HG03575 (cell line): Measurements from ENCODE around the gene MEIS2.

Source experiments
- ATAC-seq: cut with Tn5 transposase; IDR thresholded peaks from one replicate; pipeline ENCODE4 v1.9.1; 2021; ENCODE audit not compliant: unreplicated experiment, insufficient number of reproducible peaks, low FRiP score; ENCODE audit errors: extremely low read depth

MEIS2 gene

GRCh38 chr15:37084602-37085001 is 15.7 kb downstream of the MEIS2 start:
- no peak for ATAC-seq

DNA sequence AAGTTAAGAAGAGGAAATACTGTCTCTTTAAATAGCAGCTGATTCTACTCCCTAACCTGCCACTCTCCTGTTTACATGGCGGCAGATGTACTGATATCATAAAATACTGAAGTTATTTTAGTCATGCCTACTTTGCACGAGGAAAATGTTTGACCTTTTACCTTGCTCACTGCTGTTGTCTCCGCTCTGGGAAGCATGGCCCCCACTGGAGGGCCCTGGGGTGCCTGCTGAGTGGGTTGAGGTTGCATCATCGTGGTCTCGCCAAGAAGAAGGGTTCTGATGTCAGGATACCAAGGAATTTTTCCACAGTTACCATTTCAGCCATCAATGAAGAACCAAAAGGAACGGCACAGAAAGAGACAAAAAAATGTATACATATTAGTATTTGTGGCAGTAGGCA is 16.7 kb downstream of the MEIS2 start:
- no peak for ATAC-seq

- ATAC-seq: no peak
Measured at GRCh38 chr15:37081983-37082382, 18.4 kb downstream of the MEIS2 start.

DNA sequence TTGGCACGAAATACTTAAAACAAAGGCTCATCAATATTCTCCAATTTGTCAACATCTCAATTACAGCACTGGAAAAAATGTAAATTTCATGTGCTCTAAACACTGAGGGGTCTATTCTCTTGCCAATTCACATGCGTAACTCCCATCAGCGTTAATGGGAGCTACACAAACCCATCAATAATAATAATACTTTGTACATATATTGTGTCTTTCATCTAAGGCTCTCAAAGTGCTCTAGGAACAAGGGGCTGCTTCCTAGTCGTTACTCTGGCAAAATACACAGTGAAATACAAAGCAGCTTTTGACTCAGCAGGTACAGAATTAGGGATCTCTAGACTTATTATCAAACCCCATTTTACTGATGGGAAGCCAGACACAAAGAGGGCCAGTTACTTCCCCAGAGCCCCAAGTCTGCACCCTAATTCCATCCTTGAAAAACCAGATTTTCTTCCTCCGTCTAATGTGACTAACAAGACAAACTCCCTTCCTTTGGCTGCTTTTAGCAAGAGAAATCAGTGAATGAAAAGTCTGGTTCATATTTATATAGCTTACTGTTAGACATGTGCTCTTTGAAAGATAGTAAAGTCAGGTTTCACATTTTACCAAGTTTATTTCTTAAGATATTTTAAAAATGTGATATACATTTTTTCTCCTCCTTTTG is 20.0 kb downstream of the MEIS2 start:
- ATAC-seq: no peak

DNA sequence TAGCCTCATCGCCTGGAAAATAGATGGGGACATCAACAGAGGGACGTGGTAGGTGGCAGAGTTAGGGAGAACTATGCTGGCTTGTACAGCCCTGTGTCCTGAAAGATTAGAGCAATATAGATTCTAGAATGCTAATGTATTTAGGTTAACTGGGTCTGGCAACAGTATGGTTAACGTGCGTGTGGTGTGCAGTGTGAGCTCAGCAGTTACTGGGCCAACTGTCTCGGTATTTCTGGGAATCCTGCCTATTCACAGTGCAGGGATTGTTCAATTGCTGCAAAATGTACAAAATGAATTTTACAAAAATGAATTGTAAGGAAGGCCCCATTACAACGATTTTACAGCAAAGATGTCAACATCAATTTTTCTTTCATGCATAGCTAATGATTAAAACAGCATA is 20.6 kb downstream of the MEIS2 start:
- ATAC-seq: no peak

DNA sequence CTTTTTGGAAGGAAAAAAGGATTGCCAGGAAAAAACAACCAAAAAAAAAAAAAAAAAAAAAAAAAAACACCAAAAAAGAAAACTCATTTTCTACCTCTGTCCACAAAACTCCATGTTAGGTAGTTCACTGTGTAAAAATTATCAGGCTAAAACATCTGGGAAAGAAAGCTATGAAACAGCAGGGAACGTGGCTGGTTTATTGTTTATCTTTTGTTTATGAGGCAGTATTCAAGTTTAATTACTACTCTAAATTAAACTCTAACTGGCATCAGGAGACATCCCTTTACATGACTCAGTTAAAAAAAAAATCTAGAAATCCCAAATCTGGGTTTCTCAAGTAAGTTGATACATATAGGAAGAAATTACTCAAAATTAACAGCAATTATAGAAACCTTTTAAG is 21.8 kb downstream of the MEIS2 start:
- ATAC-seq: no peak

- no peak for ATAC-seq
Measured at GRCh38 chr15:37077623-37078351, 22.6 kb downstream of the MEIS2 start.

DNA sequence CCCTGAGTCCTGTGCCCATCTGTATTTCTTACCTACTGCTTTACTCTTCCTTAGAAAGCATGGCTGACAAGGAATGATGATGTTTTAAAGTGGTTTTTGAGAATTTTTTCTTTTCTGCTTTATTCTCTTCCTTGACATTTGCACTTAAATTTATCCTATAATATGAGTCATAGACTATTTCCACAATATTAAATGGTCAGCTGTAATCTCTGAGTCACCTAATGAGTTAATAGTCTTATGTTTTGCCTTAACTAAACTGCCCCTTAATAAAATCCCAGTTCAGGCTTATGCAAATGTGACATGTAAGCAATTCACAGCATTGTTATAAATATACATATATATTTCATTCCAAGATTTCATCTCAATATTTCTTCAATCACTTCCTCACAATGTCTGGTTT is 23.8 kb downstream of the MEIS2 start:
- ATAC-seq: no peak

- ATAC-seq: no peak
Measured at GRCh38 chr15:37075777-37076176, 24.6 kb downstream of the MEIS2 start.

- no peak for ATAC-seq
Measured at GRCh38 chr15:37072181-37072580, 28.2 kb downstream of the MEIS2 start.

- ATAC-seq: no peak
Measured at GRCh38 chr15:37071134-37071533, 29.2 kb downstream of the MEIS2 start.

- no peak for ATAC-seq
Measured at GRCh38 chr15:37070686-37071085, 29.7 kb downstream of the MEIS2 start.

DNA sequence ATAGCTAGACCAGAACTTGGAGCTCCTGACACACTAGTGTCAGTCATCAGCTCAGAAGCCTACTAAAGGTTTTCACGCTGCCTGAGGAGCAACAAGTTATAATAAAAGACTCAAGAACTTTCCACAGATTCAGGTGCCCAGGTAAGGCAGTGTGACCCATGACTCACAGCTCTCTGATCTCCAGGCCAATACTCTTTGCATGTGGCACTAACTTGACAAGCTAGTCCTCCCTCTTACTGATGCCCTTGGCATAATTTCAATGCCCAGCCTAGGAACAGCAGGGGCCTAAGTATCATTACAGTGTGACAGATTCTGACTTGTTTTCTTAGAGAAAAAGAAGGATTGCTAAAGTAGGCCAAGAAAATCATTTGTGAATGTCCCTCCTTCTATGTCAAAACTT is 38.4 kb downstream of the MEIS2 start:
- ATAC-seq: no peak

DNA sequence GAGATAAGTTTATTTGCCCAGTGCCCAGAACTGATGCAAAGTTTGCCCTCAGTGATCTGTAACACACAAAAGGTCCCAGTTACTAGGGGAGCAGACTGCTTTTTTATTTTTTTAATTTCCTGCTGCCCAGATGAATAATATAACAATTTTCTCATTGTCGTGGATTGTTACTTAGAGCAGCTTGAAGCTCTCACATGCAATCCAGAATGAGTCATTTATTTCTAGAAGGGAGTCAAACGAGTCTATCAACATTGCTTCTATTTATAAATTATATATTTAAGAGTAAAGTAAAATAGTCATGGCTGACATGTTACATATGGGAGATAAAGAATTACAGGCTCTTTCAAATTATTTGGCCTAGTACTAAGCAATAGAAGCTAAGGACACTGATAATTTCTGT is 41.3 kb downstream of the MEIS2 start:
- no peak for ATAC-seq

DNA sequence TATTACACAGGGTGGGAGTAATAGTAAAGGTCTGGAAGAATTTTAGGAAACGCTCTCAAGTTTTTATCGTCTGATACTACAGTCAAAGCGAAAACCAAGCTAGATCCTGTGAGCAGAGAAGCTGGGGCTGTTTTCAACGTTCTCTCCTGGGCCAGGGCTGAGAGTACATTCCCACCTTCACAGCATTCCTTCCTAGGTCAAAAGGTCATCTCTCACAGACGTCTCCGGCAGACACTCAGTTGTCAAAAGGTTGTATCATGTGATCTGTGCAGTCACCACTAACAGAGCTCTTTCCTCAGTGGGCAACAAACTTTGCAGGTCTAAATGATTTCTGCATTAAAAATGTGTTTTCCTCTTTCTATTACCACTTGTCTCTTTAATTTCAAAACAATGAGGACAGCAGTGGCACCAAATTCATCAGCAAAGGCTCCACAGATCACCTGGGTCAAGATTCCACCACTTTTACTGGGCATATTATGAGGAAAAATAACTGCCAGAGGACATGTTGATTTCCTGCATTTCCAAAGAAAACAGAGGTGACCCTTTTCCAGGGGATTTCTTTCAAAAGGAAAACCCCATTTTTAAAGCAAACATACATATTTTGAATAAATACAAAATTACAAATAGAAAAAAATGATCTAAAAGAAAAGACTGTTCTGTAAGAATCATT is 41.9 kb downstream of the MEIS2 start:
- no peak for ATAC-seq

DNA sequence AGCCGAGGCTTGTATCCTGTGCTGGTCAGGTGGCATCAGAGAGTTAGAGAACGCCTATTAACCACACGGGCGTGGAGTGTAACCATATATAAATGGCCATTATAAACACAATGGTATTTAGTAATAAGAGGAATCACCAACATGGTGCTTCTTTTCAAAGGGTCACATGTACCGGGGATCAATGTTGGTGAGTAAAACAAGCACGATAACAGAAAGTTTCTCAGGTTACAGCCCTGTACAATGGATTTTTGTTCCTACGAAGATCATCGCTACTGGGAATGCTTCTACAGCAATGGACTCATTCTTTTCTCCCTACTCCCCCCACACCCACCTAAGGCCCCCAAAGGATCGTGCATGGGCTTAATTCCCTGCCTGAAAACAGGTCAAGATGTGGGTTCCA is 42.5 kb downstream of the MEIS2 start:
- no peak for ATAC-seq

- no peak for ATAC-seq
Measured at GRCh38 chr15:37057256-37057655, 43.1 kb downstream of the MEIS2 start.

- no peak for ATAC-seq
Measured at GRCh38 chr15:37056177-37057121, 43.9 kb downstream of the MEIS2 start.

DNA sequence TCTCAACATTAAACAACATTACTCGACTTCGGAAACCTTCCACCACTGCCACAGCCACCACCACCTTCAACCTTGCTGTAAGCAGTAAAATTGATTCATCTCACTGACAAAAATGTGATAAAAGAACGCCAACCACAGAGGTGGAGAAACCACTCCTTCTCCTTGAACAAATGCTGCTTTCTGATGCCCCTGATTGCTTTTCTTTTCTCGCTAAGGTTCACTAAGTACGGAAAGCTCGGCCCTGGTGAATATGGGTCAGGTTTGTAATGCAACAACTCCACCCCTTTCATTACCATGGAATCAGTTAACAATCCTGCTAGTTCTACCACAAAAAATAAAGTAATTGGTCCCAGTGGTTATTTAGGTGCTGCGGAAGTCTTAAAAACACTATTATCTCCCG is 44.9 kb downstream of the MEIS2 start:
- no peak for ATAC-seq
